ENCODE measurements around the gene FAM13A. TPM values are rescaled to one million over a fixed set of nuclear protein-coding genes. Genes with fewer than 3 reads are reported as not detected.

FAM13A gene
- total and polyA plus RNA-seq, 10 donors = 2.7 to 24.9 (median 18.3) TPM

GRCh38 chr4:88952081-88952480 is 104.9 kb downstream of the FAM13A start:
- DNase-seq = no peak
- no peaks in the 10 kb centered on the region for H3K27me3 ChIP-seq (replicated peaks in 1 of 7)
- intact Hi-C loops (cut with DNase I; ENCODE audit: low total_unique reads) = no loop called here
- no peak overlapping the region for H3K27ac ChIP-seq
- TF ChIP-seq POLR2AphosphoS5 (IDR thresholded peaks at IDR 0.05) (no peak), POLR2A (IDR thresholded peaks at IDR 0.05) (no peak)
- TF ChIP-seq, protein P1, sequence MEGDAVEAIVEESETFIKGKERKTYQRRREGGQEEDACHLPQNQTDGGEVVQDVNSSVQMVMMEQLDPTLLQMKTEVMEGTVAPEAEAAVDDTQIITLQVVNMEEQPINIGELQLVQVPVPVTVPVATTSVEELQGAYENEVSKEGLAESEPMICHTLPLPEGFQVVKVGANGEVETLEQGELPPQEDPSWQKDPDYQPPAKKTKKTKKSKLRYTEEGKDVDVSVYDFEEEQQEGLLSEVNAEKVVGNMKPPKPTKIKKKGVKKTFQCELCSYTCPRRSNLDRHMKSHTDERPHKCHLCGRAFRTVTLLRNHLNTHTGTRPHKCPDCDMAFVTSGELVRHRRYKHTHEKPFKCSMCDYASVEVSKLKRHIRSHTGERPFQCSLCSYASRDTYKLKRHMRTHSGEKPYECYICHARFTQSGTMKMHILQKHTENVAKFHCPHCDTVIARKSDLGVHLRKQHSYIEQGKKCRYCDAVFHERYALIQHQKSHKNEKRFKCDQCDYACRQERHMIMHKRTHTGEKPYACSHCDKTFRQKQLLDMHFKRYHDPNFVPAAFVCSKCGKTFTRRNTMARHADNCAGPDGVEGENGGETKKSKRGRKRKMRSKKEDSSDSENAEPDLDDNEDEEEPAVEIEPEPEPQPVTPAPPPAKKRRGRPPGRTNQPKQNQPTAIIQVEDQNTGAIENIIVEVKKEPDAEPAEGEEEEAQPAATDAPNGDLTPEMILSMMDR (IDR thresholded peaks at IDR 0.05 in 8 of 11, conservative IDR thresholded peaks at IDR 0.05 in 3 of 11) = no peak
- peaks cover 0 to 11% (median 3%) of the 10 kb centered on the region in 6 donors for H3K4me1 ChIP-seq
- WGBS, 5 donors = 80 to 94% (median 91%) methylated on average over 3 of the region's 3 CpGs
- H3K36me3 ChIP-seq = no peaks in the 10 kb centered on the region
- no peak overlapping the region for H3K4me3 ChIP-seq
- H3K9me3 ChIP-seq = no peaks in the 10 kb centered on the region

GRCh38 chr4:88949605-88950004 is 107.4 kb downstream of the FAM13A start:
- Histone ChIP-seq H3K9me3 (no peaks in the 10 kb centered on the region), H3K36me3 (no peaks in the 10 kb centered on the region), H3K4me1 (peaks cover 0 to 11% (median 2%) of the 10 kb centered on the region in 6 donors), H3K27me3 (replicated peaks in 1 of 7) (no peaks in the 10 kb centered on the region), H3K4me3 (no peak overlapping the region), H3K27ac (no peak overlapping the region)
- no peak for DNase-seq
- TF ChIP-seq POLR2A (IDR thresholded peaks at IDR 0.05) (no peak), POLR2AphosphoS5 (IDR thresholded peaks at IDR 0.05) (no peak)
- TF ChIP-seq, protein P1 (IDR thresholded peaks at IDR 0.05 in 8 of 11, conservative IDR thresholded peaks at IDR 0.05 in 3 of 11) = no peak
- intact Hi-C loops (cut with DNase I; ENCODE audit: low total_unique reads) = no loop called here
- 70 to 86% (median 85%) methylated on average over 2 of the region's 2 CpGs for WGBS, 5 donors

GRCh38 chr4:88940506-88940905 is 116.5 kb downstream of the FAM13A start:
- no peaks in the 10 kb centered on the region for H3K27me3 ChIP-seq (replicated peaks in 1 of 7)
- H3K4me1 ChIP-seq = no peaks in the 10 kb centered on the region
- H3K9me3 ChIP-seq = no peaks in the 10 kb centered on the region
- H3K27ac ChIP-seq = no peak overlapping the region
- intact Hi-C loops (cut with DNase I; ENCODE audit: low total_unique reads) = no loop called here
- TF ChIP-seq POLR2AphosphoS5 (IDR thresholded peaks at IDR 0.05) (no peak), POLR2A (IDR thresholded peaks at IDR 0.05) (no peak)
- TF ChIP-seq, protein P1 (IDR thresholded peaks at IDR 0.05 in 8 of 11, conservative IDR thresholded peaks at IDR 0.05 in 3 of 11) = no peak
- H3K36me3 ChIP-seq = no peaks in the 10 kb centered on the region
- H3K4me3 ChIP-seq = no peak overlapping the region
- WGBS, 5 donors = 76 to 85% (median 82%) methylated on average over 2 of the region's 2 CpGs
- DNase-seq = no peak

DNA sequence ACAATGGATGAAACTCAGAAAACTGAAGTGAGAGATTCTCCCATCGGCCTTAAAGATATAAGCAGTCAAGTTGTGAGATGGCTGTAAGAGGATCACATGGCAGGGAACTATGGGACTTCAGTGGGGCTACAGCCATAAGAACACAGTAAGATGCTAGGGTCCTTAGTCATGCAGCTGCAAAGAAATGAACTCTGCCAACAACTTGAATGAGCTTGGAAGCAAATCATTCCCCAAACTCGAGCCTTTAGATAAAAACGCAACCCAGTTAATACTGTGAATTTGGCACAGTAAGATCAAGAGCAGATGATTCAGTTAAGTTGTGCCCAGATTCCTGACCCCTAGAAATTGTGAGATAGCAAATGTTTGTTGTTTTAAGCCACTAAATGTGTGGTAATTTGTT is 117.3 kb downstream of the FAM13A start:
- Histone ChIP-seq H3K9me3 (no peaks in the 10 kb centered on the region), H3K27ac (no peak overlapping the region), H3K4me1 (no peaks in the 10 kb centered on the region), H3K27me3 (replicated peaks in 1 of 7) (no peaks in the 10 kb centered on the region), H3K4me3 (no peak overlapping the region), H3K36me3 (no peaks in the 10 kb centered on the region)
- TF ChIP-seq, protein P1 (IDR thresholded peaks at IDR 0.05 in 8 of 11, conservative IDR thresholded peaks at IDR 0.05 in 3 of 11) = no peak
- TF ChIP-seq POLR2AphosphoS5 (IDR thresholded peaks at IDR 0.05) (no peak), POLR2A (IDR thresholded peaks at IDR 0.05) (no peak)
- WGBS, 5 donors = 74 to 91% (median 89%) methylated on average over 3 of the region's 3 CpGs
- no peak for DNase-seq
- intact Hi-C loops (cut with DNase I; ENCODE audit: low total_unique reads) = no loop called here
